ENCODE results near the gene CSNK1D.
"Not testable (repeated sequence)": the region's sequence is repeated elsewhere in the genome, so short reads cannot be mapped to it uniquely, and the experiment has no call there.

CSNK1D gene

GRCh38 chr17:82198092-82198491 lies 75.4 kb downstream of the CSNK1D start:
- DNase-seq (ENCODE audit: insufficient read length, low spot score): no peak
- no peak for FAIRE-seq
- no peak for TF ChIP-seq POLR2AphosphoS5 (IDR thresholded peaks at IDR 0.05; ENCODE audit: low read depth, low read length)
- no peak for TF ChIP-seq PAX5 (IDR thresholded peaks at IDR 0.05; ENCODE audit: insufficient read depth, low read length, severe bottlenecking)
- TF ChIP-seq TAF1 (IDR thresholded peaks at IDR 0.05; ENCODE audit: low read depth, low read length): no peak
- no peak for TF ChIP-seq POU2F2 (IDR thresholded peaks at IDR 0.05; ENCODE audit: low read depth, low read length)
- TF ChIP-seq SPI1 (IDR thresholded peaks at IDR 0.05; ENCODE audit: low read depth, low read length): no peak
- no peak for TF ChIP-seq POLR2A (IDR thresholded peaks at IDR 0.05; ENCODE audit: low read depth, low read length)

GRCh38 chr17:82195675-82196672 lies 77.5 kb downstream of the CSNK1D start:
- TF ChIP-seq POLR2A (IDR thresholded peaks at IDR 0.05; ENCODE audit: low read depth, low read length): no peak
- no peak for TF ChIP-seq POLR2AphosphoS5 (IDR thresholded peaks at IDR 0.05; ENCODE audit: low read depth, low read length)
- no peak for TF ChIP-seq PAX5 (IDR thresholded peaks at IDR 0.05; ENCODE audit: insufficient read depth, low read length, severe bottlenecking)
- TF ChIP-seq TAF1 (IDR thresholded peaks at IDR 0.05; ENCODE audit: low read depth, low read length): no peak
- no peak for TF ChIP-seq POU2F2 (IDR thresholded peaks at IDR 0.05; ENCODE audit: low read depth, low read length)
- no peak for TF ChIP-seq SPI1 (IDR thresholded peaks at IDR 0.05; ENCODE audit: low read depth, low read length)
- DNase-seq (ENCODE audit: insufficient read length, low spot score) (no peak), FAIRE-seq (no peak)

GRCh38 chr17:82194765-82195164 lies 78.7 kb downstream of the CSNK1D start:
- FAIRE-seq (no peak), DNase-seq (ENCODE audit: insufficient read length, low spot score) (no peak)
- no peak for TF ChIP-seq POLR2A (IDR thresholded peaks at IDR 0.05; ENCODE audit: low read depth, low read length)
- no peak for TF ChIP-seq PAX5 (IDR thresholded peaks at IDR 0.05; ENCODE audit: insufficient read depth, low read length, severe bottlenecking)
- TF ChIP-seq TAF1 (IDR thresholded peaks at IDR 0.05; ENCODE audit: low read depth, low read length): no peak
- TF ChIP-seq POU2F2 (IDR thresholded peaks at IDR 0.05; ENCODE audit: low read depth, low read length): no peak
- TF ChIP-seq SPI1 (IDR thresholded peaks at IDR 0.05; ENCODE audit: low read depth, low read length): no peak
- TF ChIP-seq POLR2AphosphoS5 (IDR thresholded peaks at IDR 0.05; ENCODE audit: low read depth, low read length): no peak

- TF ChIP-seq SPI1 (IDR thresholded peaks at IDR 0.05; ENCODE audit: low read depth, low read length) (peak; percentile 39; the same call in 1 of the 2 replicates), POU2F2 (IDR thresholded peaks at IDR 0.05; ENCODE audit: low read depth, low read length) (no peak)
- FAIRE-seq (peak; percentile 94), DNase-seq (ENCODE audit: insufficient read length, low spot score) (no peak)
Measured at GRCh38 chr17:82193520-82194220, 79.8 kb downstream of the CSNK1D start.

- not testable (repeated sequence) for FAIRE-seq; DNase-seq (ENCODE audit: insufficient read length, low spot score)
Measured at GRCh38 chr17:82193050-82193449, 80.5 kb downstream of the CSNK1D start.

Data from GM12891 (cell line).